ENCODE measurements around the gene MS4A18. TPM values are rescaled to one million over a fixed set of nuclear protein-coding genes. Genes with fewer than 3 reads are reported as not detected.
A peak's percentile ranks its signal among the peaks of the same experiment; 100 is the strongest.

Gene MS4A18
- total and polyA plus RNA-seq, 2 donors (not counting 3 experiments of a cell fraction or from before 2014, with no cell fraction given) = not detected

- no peak overlapping the region for H2AFZ ChIP-seq (ENCODE audit: low read depth, low read length)
- FAIRE-seq = peak; percentile 96
- peak overlapping the region; percentile 24 for H3K27ac ChIP-seq (ENCODE audit: insufficient read depth, low read depth, low read length)
- H3K4me2 ChIP-seq (ENCODE audit: insufficient read depth, low read length) = no peak overlapping the region
- H3K9ac ChIP-seq (replicated peaks; ENCODE audit: extremely low read depth, insufficient read depth, low read length) = no peak overlapping the region
- ChIA-PET POLR2A (no interaction called here), CTCF (interaction anchor here (0.8 kb wide), 1 partner anchor 11 kb away, joined by 4 read pairs; no protein-coding TSS in a partner anchor)
- H3K4me3 ChIP-seq (replicated peaks in 1 of 3; ENCODE audit: insufficient read depth in 1 of 3, low read depth in 1 of 3, low read length in 3 of 3) = no peak overlapping the region
- BruUV-seq (replicated peaks) = no TSS peak
- peaks cover 0 to 5% of the 10 kb centered on the region in 2 experiments for H3K27me3 ChIP-seq (ENCODE audit: control insufficient read depth in 2 of 2, insufficient read depth in 2 of 2, low read length in 2 of 2)
- H3K79me2 ChIP-seq (ENCODE audit: control insufficient read depth, insufficient read depth, low read length) = no peaks in the 10 kb centered on the region
- DNase-seq (ENCODE audit: low read depth, low spot score) = peak; percentile 84
- TF ChIP-seq POLR2AphosphoS5 (IDR thresholded peaks at IDR 0.05; ENCODE audit: insufficient read depth, low read depth, low read length) (peak; percentile 63), FOS (IDR thresholded peaks at IDR 0.05; ENCODE audit: borderline replicate concordance, insufficient read depth, low read length) (no peak)
- H3K9me1 ChIP-seq (replicated peaks; ENCODE audit: control insufficient read depth, extremely low read depth, insufficient read depth, low read length) = no peaks in the 10 kb centered on the region
- intact Hi-C loops (cut with micrococcal nuclease) (loop anchor here (5.0 kb wide), 1 partner anchor 44 kb away; no protein-coding TSS in a partner anchor), dilution Hi-C loops (cut with MboI; ENCODE audit: extremely low pct_ligation_motif_present, low sequenced_read_pairs) (no loop called here)
- H3K36me3 ChIP-seq (ENCODE audit: control insufficient read depth in 2 of 2, extremely low read depth in 1 of 2, insufficient read depth in 2 of 2, low read length in 2 of 2) = no peaks in the 10 kb centered on the region
- H3K9me3 ChIP-seq (replicated peaks; ENCODE audit: control insufficient read depth, insufficient read depth, low read length) = no peaks in the 10 kb centered on the region
- H4K20me1 ChIP-seq (replicated peaks; ENCODE audit: control insufficient read depth, extremely low read depth, insufficient read depth, low read length) = no peaks in the 10 kb centered on the region
- H3K4me1 ChIP-seq (ENCODE audit: control insufficient read depth, extremely low read depth, insufficient read depth, low read length) = peaks cover 28% of the 10 kb centered on the region
These were observed 64.0 kb downstream of the MS4A18 start for GRCh38 chr11:60788401-60789125.

DNA sequence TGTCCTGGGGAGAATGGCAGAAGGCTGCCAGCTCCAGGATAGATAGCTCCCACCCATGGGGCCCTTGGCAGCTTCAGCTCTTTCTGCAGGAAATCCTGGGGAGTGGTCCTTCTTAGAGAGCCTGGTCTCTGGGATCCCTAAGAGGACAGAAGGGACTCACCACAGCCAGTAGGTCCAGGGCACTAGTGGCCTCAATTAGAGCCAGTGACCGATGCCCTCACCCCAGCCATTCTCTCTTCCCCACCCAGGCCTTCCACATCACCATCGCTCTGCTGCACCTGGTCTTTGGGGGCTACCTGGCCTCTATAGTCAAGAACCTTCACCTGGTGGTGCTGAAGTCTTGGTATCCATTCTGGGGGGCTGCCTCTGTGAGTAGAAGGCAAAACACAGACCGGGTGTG lies 66.2 kb downstream of the MS4A18 start:
- intact Hi-C loops (cut with micrococcal nuclease) (no loop called here), dilution Hi-C loops (cut with MboI; ENCODE audit: extremely low pct_ligation_motif_present, low sequenced_read_pairs) (no loop called here)
- Histone ChIP-seq H2AFZ (ENCODE audit: low read depth, low read length) (no peak overlapping the region), H3K9ac (replicated peaks; ENCODE audit: extremely low read depth, insufficient read depth, low read length) (no peak overlapping the region), H3K9me3 (replicated peaks; ENCODE audit: control insufficient read depth, insufficient read depth, low read length) (no peaks in the 10 kb centered on the region), H3K9me1 (replicated peaks; ENCODE audit: control insufficient read depth, extremely low read depth, insufficient read depth, low read length) (no peaks in the 10 kb centered on the region), H3K27me3 (ENCODE audit: control insufficient read depth in 2 of 2, insufficient read depth in 2 of 2, low read length in 2 of 2) (peaks cover 0 to 7% of the 10 kb centered on the region in 2 experiments), H3K4me3 (replicated peaks in 1 of 3; ENCODE audit: insufficient read depth in 1 of 3, low read depth in 1 of 3, low read length in 3 of 3) (no peak overlapping the region), H4K20me1 (replicated peaks; ENCODE audit: control insufficient read depth, extremely low read depth, insufficient read depth, low read length) (no peaks in the 10 kb centered on the region), H3K27ac (ENCODE audit: insufficient read depth, low read depth, low read length) (no peak overlapping the region), H3K79me2 (ENCODE audit: control insufficient read depth, insufficient read depth, low read length) (no peaks in the 10 kb centered on the region), H3K4me1 (ENCODE audit: control insufficient read depth, extremely low read depth, insufficient read depth, low read length) (peaks cover 28% of the 10 kb centered on the region), H3K36me3 (ENCODE audit: control insufficient read depth in 2 of 2, extremely low read depth in 1 of 2, insufficient read depth in 2 of 2, low read length in 2 of 2) (no peaks in the 10 kb centered on the region), H3K4me2 (ENCODE audit: insufficient read depth, low read length) (no peak overlapping the region)
- no TSS peak for BruUV-seq (replicated peaks)
- no peak for DNase-seq (ENCODE audit: low read depth, low spot score)
- FAIRE-seq = no peak
- ChIA-PET CTCF (interaction anchor here (1.1 to 2.6 kb wide), 5 partner anchors 12 to 108 kb away, joined by 3 to 9 read pairs (median 6); no protein-coding TSS in a partner anchor), POLR2A (no interaction called here)
- TF ChIP-seq POLR2AphosphoS5 (IDR thresholded peaks at IDR 0.05; ENCODE audit: insufficient read depth, low read depth, low read length) (no peak), EZH2 (IDR thresholded peaks at IDR 0.05; ENCODE audit: borderline replicate concordance, low read depth, low read length, severe bottlenecking) (no peak), FOS (IDR thresholded peaks at IDR 0.05; ENCODE audit: borderline replicate concordance, insufficient read depth, low read length) (no peak), GATA2 (IDR thresholded peaks at IDR 0.05; ENCODE audit: insufficient read depth, insufficient read length, low read depth, low read length) (no peak), POLR2A (IDR thresholded peaks at IDR 0.05; ENCODE audit: low read depth, low read length) (no peak), MYC (IDR thresholded peaks at IDR 0.05; ENCODE audit: low read depth, low read length) (no peak), CTCF (IDR thresholded peaks at IDR 0.05; ENCODE audit: extremely low read depth in 1 of 2, insufficient read depth in 1 of 2, low read depth in 1 of 2, low read length in 2 of 2) (no peak), JUN (IDR thresholded peaks at IDR 0.05; ENCODE audit: borderline replicate concordance, insufficient read depth, insufficient read length, low read depth) (no peak)
- TF ChIP-seq, protein P1, sequence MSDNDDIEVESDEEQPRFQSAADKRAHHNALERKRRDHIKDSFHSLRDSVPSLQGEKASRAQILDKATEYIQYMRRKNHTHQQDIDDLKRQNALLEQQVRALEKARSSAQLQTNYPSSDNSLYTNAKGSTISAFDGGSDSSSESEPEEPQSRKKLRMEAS (IDR thresholded peaks at IDR 0.05; ENCODE audit: insufficient read depth, insufficient read length) = no peak

All from endothelial cell of umbilical vein (primary cell).